Measurements from ENCODE around the gene MBL2. TPM values are rescaled to one million over a fixed set of nuclear protein-coding genes. Genes with fewer than 3 reads are reported as not detected.

Gene MBL2
- total and polyA plus RNA-seq, 10 of the 15 experiments (the other 5 are each of a cell fraction or from before 2014, with no cell fraction given), result not detected

GRCh38 chr10:52782554-52782953 is 10.0 kb upstream of the MBL2 start (continued):
- no peak for TF ChIP-seq PRDM15 (CRISPR knock-in tag; IDR thresholded peaks at IDR 0.05)
- no peak for TF ChIP-seq BHLHE40 (IDR thresholded peaks at IDR 0.05; ENCODE audit: borderline replicate concordance in 1 of 2, low read depth in 2 of 2, low read length in 1 of 2)

- Histone ChIP-seq H3K9ac (ENCODE audit: control insufficient read depth, insufficient read depth, low read length) (no peak overlapping the region), H3K79me2 (ENCODE audit: control insufficient read depth, insufficient read depth, low read length) (no peaks in the 10 kb centered on the region), H3K27ac (ENCODE audit: control insufficient read depth, insufficient read depth) (no peak overlapping the region), H3K4me1 (ENCODE audit: control insufficient read depth, insufficient read depth, low read length) (no peaks in the 10 kb centered on the region), H3K4me2 (ENCODE audit: control insufficient read depth, insufficient read depth) (no peak overlapping the region), H3K36me3 (ENCODE audit: control insufficient read depth in 2 of 2, insufficient read depth in 2 of 2, low read length in 1 of 2) (no peaks in the 10 kb centered on the region), H2AFZ (ENCODE audit: control insufficient read depth, low read depth, low read length) (no peak overlapping the region), H3K9me3 (replicated peaks; ENCODE audit: control insufficient read depth, insufficient read depth, low read length) (no peaks in the 10 kb centered on the region), H4K20me1 (ENCODE audit: control insufficient read depth, insufficient read depth) (no peaks in the 10 kb centered on the region), H3K4me3 (no peak overlapping the region), H3K27me3 (replicated peaks in 1 of 2; ENCODE audit: control insufficient read depth in 2 of 2, insufficient read depth in 2 of 2, low read length in 1 of 2) (no peaks in the 10 kb centered on the region)
- DNase-seq (ENCODE audit: low read depth, low spot score), result no peak
- ChIA-PET SMC1A (ENCODE audit: uncharacterized antibody, unreplicated experiment) (interaction anchor here (1.1 to 1.9 kb wide), 3 partner anchors 30 to 39 kb away, joined by 3 to 10 read pairs (median 3); no protein-coding TSS in a partner anchor), CTCF (interaction anchor here (0.6 to 5.2 kb wide), 11 partner anchors 11 to 135 kb away, joined by 3 to 56 read pairs (median 4); no protein-coding TSS in a partner anchor), POLR2A (no interaction called here), RAD21 (ENCODE audit: unreplicated experiment) (interaction anchor here (1.1 to 2.2 kb wide), 4 partner anchors 9 to 136 kb away, joined by 3 to 19 read pairs (median 9); no protein-coding TSS in a partner anchor)
- whole genome bisulfite sequencing (ENCODE audit: insufficient coverage, insufficient replicate concordance, low lambda C conversion rate, missing lambda C conversion rate), result 0% methylated on average over 6 of the region's 6 CpGs
- no peak; the same call in 2 of the 3 replicates for ATAC-seq
- in situ Hi-C loops (cut with MboI) (loop anchor here (5.0 kb wide), 2 partner anchors 38 to 138 kb away; no protein-coding TSS in a partner anchor), intact Hi-C loops (cut with micrococcal nuclease; ENCODE audit: unreplicated experiment) (loop anchor here (1.0 kb wide), 2 partner anchors 39 to 136 kb away; no protein-coding TSS in a partner anchor)
- TF ChIP-seq KAT2A (conservative IDR thresholded peaks at IDR 0.05; ENCODE audit: control insufficient read depth, low read depth, low read length) (no peak), NR2C1 (IDR thresholded peaks at IDR 0.05) (no peak), CHD1 (IDR thresholded peaks at IDR 0.05; ENCODE audit: low read depth, low read length) (no peak), TAF1 (IDR thresholded peaks at IDR 0.05; ENCODE audit: borderline replicate concordance, low read depth, low read length) (no peak), HSF1 (IDR thresholded peaks at IDR 0.05; ENCODE audit: low read depth, low read length) (no peak), ETV6 (conservative IDR thresholded peaks at IDR 0.05 in 1 of 2, IDR thresholded peaks at IDR 0.05 in 1 of 2; ENCODE audit: borderline replicate concordance in 1 of 2, low read depth in 1 of 2) (no peak), ATF3 (IDR thresholded peaks at IDR 0.05; ENCODE audit: borderline replicate concordance, extremely low read depth, low read depth, low read length) (no peak), MYB (IDR thresholded peaks at IDR 0.05; ENCODE audit: borderline replicate concordance, low read depth, low read length) (no peak), CREB1 (IDR thresholded peaks at IDR 0.05; ENCODE audit: low read depth) (no peak), SMARCA5 (IDR thresholded peaks at IDR 0.05) (no peak), HDAC6 (IDR thresholded peaks at IDR 0.05; ENCODE audit: unreplicated experiment) (no peak), RB1 (IDR thresholded peaks at IDR 0.05; ENCODE audit: borderline replicate concordance) (no peak), STAT1 (conservative IDR thresholded peaks at IDR 0.05) (no peak), SUPT20H (IDR thresholded peaks at IDR 0.05; ENCODE audit: borderline replicate concordance, control insufficient read depth, low read depth, low read length) (no peak)
- no TSS peak for BruUV-seq (replicated peaks)
- no peak for FAIRE-seq
Measured at GRCh38 chr10:52780391-52781155, 8.0 kb upstream of the MBL2 start.

All from GM12878 (cell line).